Loucy (cell line): Measurements from ENCODE around the gene ITGB5.

Experiments used
- CTCF ChIP-seq: fragments of 200-600 bp; sonication (generic); conservative IDR thresholded peaks from 2 replicates; pipeline ENCODE4 v1.5.1; 2014; ENCODE audit warnings: mild to moderate bottlenecking, antibody characterized with exemption, low read length
- EZH2phosphoT487 ChIP-seq: fragments of 200-600 bp; IDR thresholded peaks from 2 replicates; pipeline ENCODE4 v1.6.1; 2018; ENCODE audit warnings: antibody characterized with exemption, mild to moderate bottlenecking, moderate library complexity, borderline replicate concordance

- no peak for TF ChIP-seq CTCF
- TF ChIP-seq EZH2phosphoT487 = no peak
Observed at GRCh38 chr3:124760601-124761000, 126.6 kb downstream of the ITGB5 start.
